Measurements from ENCODE around the gene SPATA13.

DNA sequence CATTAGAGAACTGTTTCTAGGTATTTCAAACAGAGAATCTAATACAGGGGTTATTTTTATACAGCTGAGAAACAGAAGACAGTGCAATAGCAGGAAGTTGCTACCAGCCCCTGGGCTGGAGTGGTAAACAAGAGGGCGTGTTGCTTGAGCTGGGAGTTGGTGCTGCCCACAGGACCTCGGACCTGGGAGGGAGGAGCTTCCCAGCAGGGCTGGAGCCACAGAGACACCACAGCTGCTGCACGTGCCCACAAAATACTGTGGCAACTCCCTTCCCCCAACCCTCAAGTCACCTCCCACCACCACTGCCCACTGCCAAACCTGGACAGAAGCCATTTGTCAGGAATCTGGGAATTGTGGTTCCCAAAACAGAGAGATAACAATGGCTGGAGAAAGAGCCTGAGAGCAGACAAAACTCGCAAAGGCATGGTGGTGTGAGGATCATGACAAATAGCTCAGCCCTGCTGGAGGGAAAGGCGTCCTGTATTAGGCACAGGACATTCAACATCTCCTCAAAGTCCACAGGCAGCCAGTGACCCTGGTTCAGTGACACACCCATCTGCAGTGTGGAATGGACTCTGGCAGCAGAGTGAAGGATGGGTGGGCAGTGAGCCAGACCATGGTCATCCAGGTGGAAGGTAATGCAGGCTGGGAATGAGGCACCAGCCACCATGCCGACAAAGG lies 57.2 kb downstream of the SPATA13 start:
- TF ChIP-seq SNAI2 (CRISPR knock-in tag; IDR thresholded peaks at IDR 0.05): no peak
- TF ChIP-seq, protein P1, sequence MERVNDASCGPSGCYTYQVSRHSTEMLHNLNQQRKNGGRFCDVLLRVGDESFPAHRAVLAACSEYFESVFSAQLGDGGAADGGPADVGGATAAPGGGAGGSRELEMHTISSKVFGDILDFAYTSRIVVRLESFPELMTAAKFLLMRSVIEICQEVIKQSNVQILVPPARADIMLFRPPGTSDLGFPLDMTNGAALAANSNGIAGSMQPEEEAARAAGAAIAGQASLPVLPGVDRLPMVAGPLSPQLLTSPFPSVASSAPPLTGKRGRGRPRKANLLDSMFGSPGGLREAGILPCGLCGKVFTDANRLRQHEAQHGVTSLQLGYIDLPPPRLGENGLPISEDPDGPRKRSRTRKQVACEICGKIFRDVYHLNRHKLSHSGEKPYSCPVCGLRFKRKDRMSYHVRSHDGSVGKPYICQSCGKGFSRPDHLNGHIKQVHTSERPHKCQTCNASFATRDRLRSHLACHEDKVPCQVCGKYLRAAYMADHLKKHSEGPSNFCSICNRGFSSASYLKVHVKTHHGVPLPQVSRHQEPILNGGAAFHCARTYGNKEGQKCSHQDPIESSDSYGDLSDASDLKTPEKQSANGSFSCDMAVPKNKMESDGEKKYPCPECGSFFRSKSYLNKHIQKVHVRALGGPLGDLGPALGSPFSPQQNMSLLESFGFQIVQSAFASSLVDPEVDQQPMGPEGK (CRISPR knock-in tag; IDR thresholded peaks at IDR 0.05; ENCODE audit: borderline replicate concordance): no peak
- no peak for TF ChIP-seq ZC3H10 (CRISPR knock-in tag; IDR thresholded peaks at IDR 0.05)
- TF ChIP-seq PPARA (CRISPR knock-in tag; IDR thresholded peaks at IDR 0.05; ENCODE audit: borderline replicate concordance): no peak

All from SK-N-SH treated with all-trans-retinoic acid at 6 μM for 48 hours (cell line).